GM12892 (cell line): Measurements from ENCODE around the gene GPR132.
"Not testable (repeated sequence)": the region's sequence is repeated elsewhere in the genome, so short reads cannot be mapped to it uniquely, and the experiment has no call there.

Source experiments
- DNase-seq: peaks from one replicate; pipeline ENCODE4 v3.0.0; 2011; ENCODE audit not compliant: insufficient read length
- FAIRE-seq: peaks from 2 replicates; lab custom pipeline; 2011; peaks lifted over from hg19 to GRCh38; lab: Jason Lieb, UNC
- POLR2A ChIP-seq: IDR thresholded peaks from 2 replicates; pipeline ENCODE4 v1.6.1; 2011; ENCODE audit warnings: low read depth, low read length, control low read depth
- POLR2AphosphoS5 ChIP-seq: IDR thresholded peaks from 2 replicates; pipeline ENCODE4 v1.6.1; 2011; ENCODE audit warnings: low read depth, low read length, control low read depth
- TAF1 ChIP-seq: IDR thresholded peaks from 2 replicates; pipeline ENCODE4 v1.6.1; 2011; ENCODE audit warnings: low read depth, mild to moderate bottlenecking, control low read depth, low read length, borderline replicate concordance

The GPR132 gene

DNA sequence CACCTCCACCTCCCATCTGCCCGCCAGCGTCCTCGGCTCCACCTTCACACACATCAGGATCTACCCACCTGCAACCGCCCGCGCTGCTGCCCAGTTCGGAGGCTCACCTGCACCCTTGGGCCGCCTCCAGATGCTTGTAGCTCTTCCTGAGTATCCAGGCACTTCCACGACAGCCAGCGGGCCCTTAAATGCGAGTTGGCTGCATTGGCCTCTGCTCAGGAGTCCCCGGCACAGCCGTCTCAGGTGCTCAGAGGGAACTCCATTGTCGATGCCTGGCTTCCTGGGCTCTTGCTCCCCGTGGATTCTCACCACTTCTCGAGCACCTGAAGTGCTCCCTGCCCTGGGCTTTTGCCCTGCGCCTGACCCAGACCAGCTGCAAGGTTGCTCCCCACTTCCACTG, 22.4 kb downstream of the GPR132 start:
- FAIRE-seq (no peak), DNase-seq (no peak)

DNA sequence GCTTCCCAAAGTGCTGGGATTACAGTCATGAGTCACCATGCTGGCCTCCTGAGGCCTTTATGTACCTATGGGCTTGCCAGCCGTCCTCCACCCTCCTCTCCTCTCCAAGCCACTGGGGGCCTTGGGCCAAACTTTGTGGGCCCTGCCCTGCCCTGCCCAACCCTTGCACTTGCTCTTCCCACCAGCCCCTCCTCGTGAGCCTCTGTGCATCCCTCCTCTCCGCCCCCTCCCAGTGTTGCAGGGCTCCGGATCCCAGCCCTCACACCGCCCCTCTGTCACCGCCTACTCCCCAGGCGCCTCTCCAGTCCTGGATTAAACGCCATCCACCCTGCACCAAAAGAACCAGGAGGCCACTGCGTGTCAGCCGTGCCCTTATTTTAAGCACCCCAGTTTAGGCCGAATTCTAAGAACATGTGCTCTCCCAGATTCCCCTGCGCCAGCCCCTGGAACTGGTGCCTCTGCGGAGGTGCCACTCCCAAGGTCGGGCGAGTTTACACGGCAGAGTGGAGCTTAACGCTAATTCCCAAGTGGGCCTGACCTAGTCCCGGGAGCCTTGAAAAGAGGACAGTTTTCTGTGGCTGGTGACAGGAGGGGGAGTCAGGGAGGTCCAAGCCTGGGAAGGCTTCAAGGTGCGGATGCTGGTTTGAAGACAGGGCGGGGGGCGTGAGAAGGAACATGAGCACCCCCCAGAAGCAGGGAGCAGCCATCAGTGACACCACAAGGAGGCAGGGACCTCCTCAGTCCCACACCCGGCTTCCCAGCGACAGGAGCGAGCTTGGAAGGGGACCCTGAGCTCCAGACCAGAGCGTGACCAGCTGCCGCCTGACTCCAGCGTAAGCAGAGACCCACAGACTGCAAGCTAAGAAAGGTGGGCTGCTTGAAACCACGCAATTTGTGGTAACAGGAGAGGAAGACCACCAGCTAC, 23.1 kb downstream of the GPR132 start:
- no peak for FAIRE-seq
- TF ChIP-seq POLR2AphosphoS5 (no peak), POLR2A (0 out of 2 replicates have a peak, but pooled peaks have one; percentile 16), TAF1 (no peak)
- no peak for DNase-seq

More for the DNA sequence above, 22.4 kb downstream of the GPR132 start:
- TF ChIP-seq TAF1 (no peak), POLR2A (no peak)

- FAIRE-seq = no peak
- TF ChIP-seq TAF1 (no peak), POLR2A (no peak), POLR2AphosphoS5 (no peak)
- DNase-seq = no peak
Observed at GRCh38 chr14:105039458-105040205, 25.6 kb downstream of the GPR132 start.

- not testable (repeated sequence) for FAIRE-seq, DNase-seq
Observed at GRCh38 chr14:105035616-105036015, 29.6 kb downstream of the GPR132 start.

DNA sequence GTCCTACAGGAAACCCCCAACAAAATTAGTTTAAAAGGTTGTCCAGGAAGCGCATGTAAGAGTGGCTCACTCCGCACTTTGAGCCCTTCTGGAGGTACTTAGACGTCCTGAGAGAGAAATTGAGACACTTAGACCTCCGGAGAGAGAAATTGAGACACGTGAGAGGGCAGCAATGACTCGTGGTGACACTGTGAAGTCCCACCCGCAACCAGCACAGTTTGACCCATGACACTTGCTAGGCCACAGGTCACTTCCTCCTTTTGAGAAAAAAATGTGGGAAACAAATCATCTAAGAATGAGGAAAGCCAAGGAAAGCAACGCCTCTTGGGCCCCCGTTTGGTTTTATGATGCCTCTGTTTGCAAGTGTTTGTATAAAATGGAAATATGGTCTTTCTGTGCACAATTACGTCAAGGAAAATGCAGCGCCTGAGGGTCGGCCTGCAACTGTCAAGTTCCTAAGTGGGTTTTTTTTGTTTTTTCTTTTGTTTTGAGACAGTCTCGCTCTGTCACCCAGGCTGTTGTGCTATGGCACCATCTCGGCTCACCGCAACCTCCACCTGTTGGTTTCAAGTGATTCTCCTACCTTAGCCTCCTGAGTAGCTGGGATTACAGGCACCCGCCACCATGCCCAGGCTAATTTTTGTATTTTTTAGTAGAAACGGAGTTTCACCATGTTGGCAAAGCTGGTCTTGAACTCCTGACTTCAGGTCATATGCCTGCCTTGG, 30.8 kb downstream of the GPR132 start:
- DNase-seq (no peak), FAIRE-seq (no peak)
- TF ChIP-seq POLR2AphosphoS5 = no peak
- no peak for TF ChIP-seq POLR2A
- TF ChIP-seq TAF1 = no peak

- not testable (repeated sequence) for DNase-seq, FAIRE-seq
Observed at GRCh38 chr14:105033412-105033900, 31.8 kb downstream of the GPR132 start.

DNA sequence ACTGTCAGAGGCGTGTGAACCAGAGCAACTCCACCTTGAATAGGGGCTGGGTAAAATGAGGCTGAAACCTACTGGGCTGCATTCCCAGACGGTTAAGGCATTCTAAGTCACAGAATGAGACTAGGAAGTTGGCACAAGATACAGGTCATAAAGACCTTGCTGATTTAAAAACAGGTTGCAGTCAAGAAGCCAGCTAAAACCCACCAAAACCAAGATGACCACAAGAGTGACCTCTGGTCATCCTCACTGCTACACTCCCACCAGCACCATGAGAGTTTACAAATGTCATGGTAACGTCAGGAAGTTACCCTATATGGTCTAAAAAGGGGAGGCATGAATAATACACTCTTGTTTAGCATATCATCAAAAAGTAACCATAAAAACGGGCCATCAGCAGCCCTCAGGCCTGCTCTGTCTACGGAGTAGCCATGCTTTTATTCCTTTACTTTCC, 32.8 kb downstream of the GPR132 start:
- FAIRE-seq, DNase-seq: not testable (repeated sequence)

DNA sequence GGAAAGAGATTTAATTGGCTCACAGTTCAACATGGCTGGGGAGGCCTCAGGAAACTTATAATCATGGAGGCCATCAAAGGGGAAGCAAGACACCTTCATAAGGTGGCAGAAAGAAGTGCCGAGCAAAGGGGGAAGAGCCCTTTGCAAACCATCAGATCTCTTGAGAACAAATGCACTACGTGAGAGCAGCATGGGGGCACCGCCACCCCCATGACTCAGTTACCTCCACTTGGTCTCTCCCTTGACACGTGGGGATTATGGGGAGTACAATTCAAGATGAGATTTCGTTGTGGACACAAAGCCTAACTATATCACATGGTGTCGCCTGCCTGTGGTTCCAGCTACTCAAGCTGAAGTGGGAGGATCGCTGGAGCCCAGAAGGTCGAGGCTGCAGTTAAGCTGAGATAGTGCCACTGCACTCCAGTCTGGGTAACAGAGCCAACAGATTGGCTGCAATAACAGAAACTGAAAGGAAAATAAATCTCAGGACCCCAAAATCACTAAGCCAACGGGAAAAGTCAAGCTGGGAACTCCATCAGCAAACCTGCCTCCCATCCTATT, 34.3 kb downstream of the GPR132 start:
- DNase-seq = no peak
- no peak for FAIRE-seq
- TF ChIP-seq TAF1 (no peak), POLR2A (no peak), POLR2AphosphoS5 (no peak)

DNA sequence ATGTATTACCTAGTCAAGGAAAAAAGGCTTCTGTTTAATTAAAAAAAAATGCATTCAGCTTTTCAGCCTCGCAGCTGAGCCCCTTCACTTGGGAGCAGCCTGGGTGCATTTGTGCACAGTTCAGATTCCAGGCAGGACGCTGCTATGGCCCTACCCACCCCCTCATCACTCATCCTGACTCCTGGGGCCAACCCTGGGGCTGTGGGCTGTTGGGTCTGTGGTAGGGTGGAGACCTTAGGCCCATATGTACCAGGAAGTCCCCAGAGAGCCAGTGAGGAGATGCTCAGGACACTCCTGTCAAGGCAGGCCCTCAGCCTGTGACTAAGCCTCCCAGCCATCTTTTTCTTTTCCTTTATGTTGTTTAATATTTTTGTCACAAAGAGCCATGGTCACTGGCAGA, 35.0 kb downstream of the GPR132 start:
- FAIRE-seq = no peak
- DNase-seq = no peak
- no peak for TF ChIP-seq TAF1
- TF ChIP-seq POLR2AphosphoS5 = no peak
- TF ChIP-seq POLR2A = no peak

GRCh38 chr14:105029402-105029801, 35.8 kb downstream of the GPR132 start:
- DNase-seq (no peak), FAIRE-seq (no peak)
- TF ChIP-seq TAF1 (no peak), POLR2AphosphoS5 (no peak), POLR2A (no peak)

GRCh38 chr14:105028251-105028927, 36.8 kb downstream of the GPR132 start:
- FAIRE-seq = no peak
- no peak for DNase-seq
- TF ChIP-seq POLR2AphosphoS5 (no peak), POLR2A (no peak), TAF1 (no peak)

DNA sequence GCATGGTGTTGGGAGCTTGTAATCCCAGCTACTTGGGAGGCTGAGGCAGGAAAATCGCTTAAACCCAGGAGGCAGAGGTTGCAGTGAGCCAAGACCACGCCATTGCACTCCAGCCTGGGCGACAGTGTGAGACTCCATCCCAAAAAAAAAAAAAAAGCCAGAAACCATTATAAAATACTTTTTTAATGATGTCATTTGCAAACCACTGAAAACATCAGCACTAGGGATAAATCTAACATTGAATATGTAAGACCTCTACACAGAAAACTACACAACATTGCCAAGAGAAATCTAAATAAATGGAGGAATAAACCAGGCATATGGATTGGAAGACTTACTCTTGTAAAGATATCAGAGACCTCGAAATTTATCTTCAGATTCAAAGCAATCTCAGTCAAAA, 37.5 kb downstream of the GPR132 start:
- not testable (repeated sequence) for FAIRE-seq, DNase-seq
